H9 (cell line): ENCODE results near the gene CALN1. TPM values are rescaled to one million over a fixed set of nuclear protein-coding genes. Genes with fewer than 3 reads are reported as not detected.

Experiments
- DNase-seq: peaks from one replicate; pipeline ENCODE4 v3.0.0-alpha.2; 2017
- H2AFZ ChIP-seq: one replicate; pipeline ENCODE4 v1.6.1; 2013; ENCODE audit warnings: mild to moderate bottlenecking, low read length, control low read depth, moderate library complexity
- H2AK5ac ChIP-seq: 2 replicates; pipeline ENCODE4 v1.6.1; 2013; ENCODE audit warnings: low read length, control low read depth, mixed read lengths; ENCODE audit not compliant: insufficient read length
- H2BK120ac ChIP-seq: one replicate; pipeline ENCODE4 v1.6.1; 2013; ENCODE audit warnings: low read depth, mild to moderate bottlenecking, low read length, control low read depth, inconsistent platforms; ENCODE audit not compliant: poor library complexity, severe bottlenecking
- H2BK12ac ChIP-seq: 2 replicates; pipeline ENCODE4 v1.6.1; 2013; ENCODE audit warnings: low read length, control low read depth, mixed read lengths, low read depth; ENCODE audit not compliant: insufficient read length
- H2BK15ac ChIP-seq: 2 replicates; pipeline ENCODE4 v1.6.1; 2013; ENCODE audit warnings: low read depth, low read length, control low read depth
- H2BK20ac ChIP-seq: one replicate; pipeline ENCODE4 v1.6.1; 2013; ENCODE audit warnings: low read depth, mild to moderate bottlenecking, low read length, control low read depth, inconsistent platforms; ENCODE audit not compliant: poor library complexity, severe bottlenecking
- H2BK5ac ChIP-seq: 2 replicates; pipeline ENCODE4 v1.6.1; 2013; ENCODE audit warnings: low read length, control low read depth, mixed read lengths; ENCODE audit not compliant: insufficient read length
- H3K14ac ChIP-seq: 2 replicates; pipeline ENCODE4 v1.6.1; 2013; ENCODE audit warnings: low read length, control low read depth; ENCODE audit not compliant: insufficient read depth
- H3K18ac ChIP-seq: 2 replicates; pipeline ENCODE4 v1.6.1; 2013; ENCODE audit warnings: low read depth, mild to moderate bottlenecking, mixed read lengths, low read length, control low read depth; ENCODE audit not compliant: insufficient read length
- H3K23ac ChIP-seq: 2 replicates; pipeline ENCODE4 v1.6.1; 2013; ENCODE audit warnings: low read length, control low read depth, mixed read lengths, low read depth; ENCODE audit not compliant: insufficient read length
- H3K23me2 ChIP-seq: 2 replicates; pipeline ENCODE4 v1.6.1; 2013; ENCODE audit warnings: low read depth, mild to moderate bottlenecking, mixed read lengths, low read length, control low read depth; ENCODE audit not compliant: insufficient read length, poor library complexity, severe bottlenecking
- H3K27ac ChIP-seq: 2 replicates; pipeline ENCODE4 v1.5.1; 2013; ENCODE audit warnings: low read length, control low read depth, mixed read lengths, low read depth; ENCODE audit not compliant: insufficient read length
- H3K27me3 ChIP-seq: 2 replicates; pipeline ENCODE4 v1.6.1; 2013; ENCODE audit warnings: low read length, control low read depth, inconsistent platforms; ENCODE audit not compliant: insufficient read depth
- H3K4ac ChIP-seq: 2 replicates; pipeline ENCODE4 v1.6.1; 2013; ENCODE audit warnings: low read depth, mild to moderate bottlenecking, control low read depth, inconsistent platforms, low read length, moderate library complexity
- H3K4me1 ChIP-seq: 2 replicates; pipeline ENCODE4 v1.6.1; 2013; ENCODE audit warnings: low read length, control low read depth, inconsistent platforms; ENCODE audit not compliant: insufficient read depth
- H3K4me2 ChIP-seq: 2 replicates; pipeline ENCODE4 v1.6.1; 2013; ENCODE audit warnings: low read length, control low read depth, mixed read lengths; ENCODE audit not compliant: insufficient read length, insufficient read depth
- H3K56ac ChIP-seq: 2 replicates; pipeline ENCODE4 v1.6.1; 2013; ENCODE audit warnings: low read depth, mild to moderate bottlenecking, mixed read lengths, low read length, control low read depth; ENCODE audit not compliant: insufficient read length
- H3K79me1 ChIP-seq: 2 replicates; pipeline ENCODE4 v1.6.1; 2013; ENCODE audit warnings: low read depth, mild to moderate bottlenecking, moderate library complexity, low read length, control low read depth, inconsistent platforms; ENCODE audit not compliant: insufficient read depth, poor library complexity, severe bottlenecking
- H3K79me2 ChIP-seq: 2 replicates; pipeline ENCODE4 v1.6.1; 2013; ENCODE audit warnings: low read length, control low read depth, inconsistent platforms; ENCODE audit not compliant: insufficient read depth
- H3K9ac ChIP-seq: 2 replicates; pipeline ENCODE4 v1.6.1; 2013; ENCODE audit warnings: low read length, control low read depth, mixed read lengths; ENCODE audit not compliant: insufficient read length; ENCODE audit errors: extremely low read depth
- H3K9me3 ChIP-seq: one replicate; pipeline ENCODE4 v1.6.1; 2013; ENCODE audit warnings: low read depth, low read length, inconsistent platforms; ENCODE audit not compliant: control insufficient read depth
- H3T11ph ChIP-seq: one replicate; pipeline ENCODE4 v1.6.1; 2013; ENCODE audit warnings: mild to moderate bottlenecking, low read length, control low read depth, inconsistent platforms
- H4K20me1 ChIP-seq: one replicate; pipeline ENCODE4 v1.6.1; 2013; ENCODE audit not compliant: control insufficient read depth, insufficient read length, insufficient read depth
- H4K5ac ChIP-seq: 2 replicates; pipeline ENCODE4 v1.6.1; 2013; ENCODE audit warnings: low read depth, mild to moderate bottlenecking, mixed read lengths, low read length, control low read depth; ENCODE audit not compliant: insufficient read length
- H4K8ac ChIP-seq: replicated peaks from 2 replicates; pipeline ENCODE4 v1.6.1; 2013; ENCODE audit warnings: low read length, control low read depth, mixed read lengths, low read depth; ENCODE audit not compliant: insufficient read length
- H4K91ac ChIP-seq: 2 replicates; pipeline ENCODE4 v1.6.1; 2013; ENCODE audit warnings: low read depth, mild to moderate bottlenecking, moderate library complexity, mixed read lengths, low read length, control low read depth; ENCODE audit not compliant: insufficient read length
- H3K27ac Mint-ChIP-seq, 3 experiments: 2 replicates in 2 of 3; 3 replicates in 1 of 3; pipeline ENCODE4 v1.8.0; 2020 to 2021; ENCODE audit warnings: mixed read lengths in 3 of 3, mild to moderate bottlenecking in 1 of 3, moderate library complexity in 1 of 3
- H3K27me3 Mint-ChIP-seq: 2 replicates; pipeline ENCODE4 v1.8.0; 2021; ENCODE audit warnings: low read depth, mild to moderate bottlenecking, moderate library complexity, mixed read lengths
- H3K36me3 Mint-ChIP-seq, 3 experiments: 2 replicates in 2 of 3; 3 replicates in 1 of 3; pipeline ENCODE4 v1.8.0; 2020 to 2021; ENCODE audit warnings: low read depth in 3 of 3, mixed read lengths in 3 of 3; ENCODE audit not compliant: insufficient read depth in 1 of 3
- H3K4me1 Mint-ChIP-seq, 2 experiments: 2 replicates each; pipeline ENCODE4 v1.8.0; 2020; ENCODE audit warnings: mixed read lengths in 2 of 2
- H3K4me3 Mint-ChIP-seq, 2 experiments: 2 replicates in 1 of 2; 3 replicates in 1 of 2; pipeline ENCODE4 v1.8.0; 2020 to 2021; ENCODE audit warnings: mild to moderate bottlenecking in 2 of 2, mixed read lengths in 2 of 2, moderate library complexity in 1 of 2
- H3K9me3 Mint-ChIP-seq, 2 experiments: 2 replicates in 1 of 2; 3 replicates in 1 of 2; pipeline ENCODE4 v1.8.0; 2020; ENCODE audit warnings: mild to moderate bottlenecking in 2 of 2, mixed read lengths in 2 of 2, moderate library complexity in 1 of 2
- CTCF ChIP-seq: fragments of 200-600 bp; sonication (generic); conservative IDR thresholded peaks from 3 replicates; pipeline ENCODE4 v1.8.0; 2021; ENCODE audit warnings: antibody characterized with exemption, mild to moderate bottlenecking
- WGBS: extraction: QIAGEN DNeasy Blood & Tissue Kit; methylation state at CpG from one replicate; pipeline ENCODE4 v1.1.7; 2013; ENCODE audit warnings: missing lambda C conversion rate, low lambda C conversion rate, mixed read lengths; ENCODE audit not compliant: insufficient read length; ENCODE audit errors: extremely low coverage; 5-methylcytosine and 5-hydroxymethylcytosine counted together
- total RNA-seq: library from RNA; stranded (reverse); gene quantifications from 2 replicates; pipeline ENCODE4 v1.2.1, GENCODE V29; 2021

The CALN1 gene
- total RNA-seq, 1 experiment from 2014 or later = 2.8 TPM

GRCh38 chr7:71784781-71785180 lies 627.4 kb downstream of the CALN1 start:
- Histone ChIP-seq H2BK12ac (no peak overlapping the region), H3K4me1 (0 out of 2 replicates have a peak, but pooled peaks cover 2% of the 10 kb centered on the region), H3K79me1 (no peaks in the 10 kb centered on the region), H3K79me2 (no peaks in the 10 kb centered on the region), H4K5ac (no peak overlapping the region), H3K23ac (no peak overlapping the region), H3T11ph (no peak overlapping the region), H2AK5ac (no peak overlapping the region), H4K20me1 (no peaks in the 10 kb centered on the region), H4K8ac (no peak overlapping the region), H3K27me3 (no peaks in the 10 kb centered on the region), H2BK20ac (no peak overlapping the region), H3K9me3 (peaks cover 16% of the 10 kb centered on the region), H2AFZ (no peak overlapping the region), H3K18ac (peak overlapping the region; percentile 40), H3K4ac (no peak overlapping the region), H3K9ac (no peak overlapping the region), H3K56ac (no peak overlapping the region), H3K23me2 (no peaks in the 10 kb centered on the region), H3K27ac (no peak overlapping the region), H2BK15ac (no peak overlapping the region), H4K91ac (no peak overlapping the region), H3K14ac (no peak overlapping the region), H3K4me2 (no peak overlapping the region), H2BK120ac (no peak overlapping the region), H2BK5ac (no peak overlapping the region)
- Mint-ChIP-seq H3K36me3 (peaks cover 22 to 27% (median 26%) of the 10 kb centered on the region in 3 experiments), H3K4me3 (no peak overlapping the region), H3K27ac (no peak overlapping the region), H3K9me3 (peaks cover 29 to 31% of the 10 kb centered on the region in 2 experiments), H3K27me3 (peaks cover 52% of the 10 kb centered on the region), H3K4me1 (peaks cover 22 to 25% of the 10 kb centered on the region in 2 experiments)
- no peak for DNase-seq
- no peak for TF ChIP-seq CTCF
- WGBS = no CpG with 5 or more reads among the region's 6 CpGs
